ENCODE results near the gene IGFBP4. TPM values are rescaled to one million over a fixed set of nuclear protein-coding genes. Genes with fewer than 3 reads are reported as not detected.

Gene IGFBP4
- total and polyA plus RNA-seq, 2 of the 13 experiments (the other 11 are each of a cell fraction or from before 2014, with no cell fraction given), result 4.1 to 49.0 TPM

DNA sequence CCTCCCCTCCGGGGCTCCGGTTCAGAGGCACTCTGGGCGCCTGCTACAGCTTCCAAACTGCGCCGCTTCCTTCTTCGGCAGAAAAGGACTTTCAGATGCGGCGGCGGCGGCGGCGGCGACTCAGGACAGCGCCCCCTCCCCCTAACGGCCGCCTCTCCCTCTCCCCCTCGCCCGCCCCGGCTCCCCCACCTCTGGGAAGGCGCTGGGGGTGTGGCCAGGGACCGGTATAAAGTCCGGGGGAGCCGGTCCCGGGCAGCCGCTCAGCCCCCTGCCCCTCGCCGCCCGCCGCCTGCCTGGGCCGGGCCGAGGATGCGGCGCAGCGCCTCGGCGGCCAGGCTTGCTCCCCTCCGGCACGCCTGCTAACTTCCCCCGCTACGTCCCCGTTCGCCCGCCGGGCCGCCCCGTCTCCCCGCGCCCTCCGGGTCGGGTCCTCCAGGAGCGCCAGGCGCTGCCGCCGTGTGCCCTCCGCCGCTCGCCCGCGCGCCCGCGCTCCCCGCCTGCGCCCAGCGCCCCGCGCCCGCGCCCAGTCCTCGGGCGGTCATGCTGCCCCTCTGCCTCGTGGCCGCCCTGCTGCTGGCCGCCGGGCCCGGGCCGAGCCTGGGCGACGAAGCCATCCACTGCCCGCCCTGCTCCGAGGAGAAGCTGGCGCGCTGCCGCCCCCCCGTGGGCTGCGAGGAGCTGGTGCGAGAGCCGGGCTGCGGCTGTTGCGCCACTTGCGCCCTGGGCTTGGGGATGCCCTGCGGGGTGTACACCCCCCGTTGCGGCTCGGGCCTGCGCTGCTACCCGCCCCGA is at the start of gene IGFBP4 (continued):
- no peak for TF ChIP-seq CENPX (CRISPR knock-in tag; IDR thresholded peaks at IDR 0.05)
- TF ChIP-seq, protein P1, sequence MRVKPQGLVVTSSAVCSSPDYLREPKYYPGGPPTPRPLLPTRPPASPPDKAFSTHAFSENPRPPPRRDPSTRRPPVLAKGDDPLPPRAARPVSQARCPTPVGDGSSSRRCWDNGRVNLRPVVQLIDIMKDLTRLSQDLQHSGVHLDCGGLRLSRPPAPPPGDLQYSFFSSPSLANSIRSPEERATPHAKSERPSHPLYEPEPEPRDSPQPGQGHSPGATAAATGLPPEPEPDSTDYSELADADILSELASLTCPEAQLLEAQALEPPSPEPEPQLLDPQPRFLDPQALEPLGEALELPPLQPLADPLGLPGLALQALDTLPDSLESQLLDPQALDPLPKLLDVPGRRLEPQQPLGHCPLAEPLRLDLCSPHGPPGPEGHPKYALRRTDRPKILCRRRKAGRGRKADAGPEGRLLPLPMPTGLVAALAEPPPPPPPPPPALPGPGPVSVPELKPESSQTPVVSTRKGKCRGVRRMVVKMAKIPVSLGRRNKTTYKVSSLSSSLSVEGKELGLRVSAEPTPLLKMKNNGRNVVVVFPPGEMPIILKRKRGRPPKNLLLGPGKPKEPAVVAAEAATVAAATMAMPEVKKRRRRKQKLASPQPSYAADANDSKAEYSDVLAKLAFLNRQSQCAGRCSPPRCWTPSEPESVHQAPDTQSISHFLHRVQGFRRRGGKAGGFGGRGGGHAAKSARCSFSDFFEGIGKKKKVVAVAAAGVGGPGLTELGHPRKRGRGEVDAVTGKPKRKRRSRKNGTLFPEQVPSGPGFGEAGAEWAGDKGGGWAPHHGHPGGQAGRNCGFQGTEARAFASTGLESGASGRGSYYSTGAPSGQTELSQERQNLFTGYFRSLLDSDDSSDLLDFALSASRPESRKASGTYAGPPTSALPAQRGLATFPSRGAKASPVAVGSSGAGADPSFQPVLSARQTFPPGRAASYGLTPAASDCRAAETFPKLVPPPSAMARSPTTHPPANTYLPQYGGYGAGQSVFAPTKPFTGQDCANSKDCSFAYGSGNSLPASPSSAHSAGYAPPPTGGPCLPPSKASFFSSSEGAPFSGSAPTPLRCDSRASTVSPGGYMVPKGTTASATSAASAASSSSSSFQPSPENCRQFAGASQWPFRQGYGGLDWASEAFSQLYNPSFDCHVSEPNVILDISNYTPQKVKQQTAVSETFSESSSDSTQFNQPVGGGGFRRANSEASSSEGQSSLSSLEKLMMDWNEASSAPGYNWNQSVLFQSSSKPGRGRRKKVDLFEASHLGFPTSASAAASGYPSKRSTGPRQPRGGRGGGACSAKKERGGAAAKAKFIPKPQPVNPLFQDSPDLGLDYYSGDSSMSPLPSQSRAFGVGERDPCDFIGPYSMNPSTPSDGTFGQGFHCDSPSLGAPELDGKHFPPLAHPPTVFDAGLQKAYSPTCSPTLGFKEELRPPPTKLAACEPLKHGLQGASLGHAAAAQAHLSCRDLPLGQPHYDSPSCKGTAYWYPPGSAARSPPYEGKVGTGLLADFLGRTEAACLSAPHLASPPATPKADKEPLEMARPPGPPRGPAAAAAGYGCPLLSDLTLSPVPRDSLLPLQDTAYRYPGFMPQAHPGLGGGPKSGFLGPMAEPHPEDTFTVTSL (CRISPR knock-in tag; IDR thresholded peaks at IDR 0.05; ENCODE audit: borderline replicate concordance), result no peak; the same call in 1 of the 2 replicates
- no peak for TF ChIP-seq ZNF720 (CRISPR knock-in tag; IDR thresholded peaks at IDR 0.05)
- TF ChIP-seq, protein P2, sequence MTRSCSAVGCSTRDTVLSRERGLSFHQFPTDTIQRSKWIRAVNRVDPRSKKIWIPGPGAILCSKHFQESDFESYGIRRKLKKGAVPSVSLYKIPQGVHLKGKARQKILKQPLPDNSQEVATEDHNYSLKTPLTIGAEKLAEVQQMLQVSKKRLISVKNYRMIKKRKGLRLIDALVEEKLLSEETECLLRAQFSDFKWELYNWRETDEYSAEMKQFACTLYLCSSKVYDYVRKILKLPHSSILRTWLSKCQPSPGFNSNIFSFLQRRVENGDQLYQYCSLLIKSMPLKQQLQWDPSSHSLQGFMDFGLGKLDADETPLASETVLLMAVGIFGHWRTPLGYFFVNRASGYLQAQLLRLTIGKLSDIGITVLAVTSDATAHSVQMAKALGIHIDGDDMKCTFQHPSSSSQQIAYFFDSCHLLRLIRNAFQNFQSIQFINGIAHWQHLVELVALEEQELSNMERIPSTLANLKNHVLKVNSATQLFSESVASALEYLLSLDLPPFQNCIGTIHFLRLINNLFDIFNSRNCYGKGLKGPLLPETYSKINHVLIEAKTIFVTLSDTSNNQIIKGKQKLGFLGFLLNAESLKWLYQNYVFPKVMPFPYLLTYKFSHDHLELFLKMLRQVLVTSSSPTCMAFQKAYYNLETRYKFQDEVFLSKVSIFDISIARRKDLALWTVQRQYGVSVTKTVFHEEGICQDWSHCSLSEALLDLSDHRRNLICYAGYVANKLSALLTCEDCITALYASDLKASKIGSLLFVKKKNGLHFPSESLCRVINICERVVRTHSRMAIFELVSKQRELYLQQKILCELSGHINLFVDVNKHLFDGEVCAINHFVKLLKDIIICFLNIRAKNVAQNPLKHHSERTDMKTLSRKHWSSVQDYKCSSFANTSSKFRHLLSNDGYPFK (CRISPR knock-in tag; IDR thresholded peaks at IDR 0.05; ENCODE audit: borderline replicate concordance), result no peak
- peak; percentile 77; the same call in 1 of the 2 replicates for TF ChIP-seq ZNF556 (CRISPR knock-in tag; IDR thresholded peaks at IDR 0.05; ENCODE audit: borderline replicate concordance)
- TF ChIP-seq, protein P3, sequence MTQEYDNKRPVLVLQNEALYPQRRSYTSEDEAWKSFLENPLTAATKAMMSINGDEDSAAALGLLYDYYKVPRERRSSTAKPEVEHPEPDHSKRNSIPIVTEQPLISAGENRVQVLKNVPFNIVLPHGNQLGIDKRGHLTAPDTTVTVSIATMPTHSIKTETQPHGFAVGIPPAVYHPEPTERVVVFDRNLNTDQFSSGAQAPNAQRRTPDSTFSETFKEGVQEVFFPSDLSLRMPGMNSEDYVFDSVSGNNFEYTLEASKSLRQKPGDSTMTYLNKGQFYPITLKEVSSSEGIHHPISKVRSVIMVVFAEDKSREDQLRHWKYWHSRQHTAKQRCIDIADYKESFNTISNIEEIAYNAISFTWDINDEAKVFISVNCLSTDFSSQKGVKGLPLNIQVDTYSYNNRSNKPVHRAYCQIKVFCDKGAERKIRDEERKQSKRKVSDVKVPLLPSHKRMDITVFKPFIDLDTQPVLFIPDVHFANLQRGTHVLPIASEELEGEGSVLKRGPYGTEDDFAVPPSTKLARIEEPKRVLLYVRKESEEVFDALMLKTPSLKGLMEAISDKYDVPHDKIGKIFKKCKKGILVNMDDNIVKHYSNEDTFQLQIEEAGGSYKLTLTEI (CRISPR knock-in tag; conservative IDR thresholded peaks at IDR 0.05), result no peak; the same call in 1 of the 2 replicates
- TF ChIP-seq, protein P4, sequence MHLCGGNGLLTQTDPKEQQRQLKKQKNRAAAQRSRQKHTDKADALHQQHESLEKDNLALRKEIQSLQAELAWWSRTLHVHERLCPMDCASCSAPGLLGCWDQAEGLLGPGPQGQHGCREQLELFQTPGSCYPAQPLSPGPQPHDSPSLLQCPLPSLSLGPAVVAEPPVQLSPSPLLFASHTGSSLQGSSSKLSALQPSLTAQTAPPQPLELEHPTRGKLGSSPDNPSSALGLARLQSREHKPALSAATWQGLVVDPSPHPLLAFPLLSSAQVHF (CRISPR knock-in tag; IDR thresholded peaks at IDR 0.05), result peak; percentile 88
- no peak for TF ChIP-seq ZFP41 (CRISPR knock-in tag; IDR thresholded peaks at IDR 0.05; ENCODE audit: borderline replicate concordance)
- TF ChIP-seq PRPF4 (IDR thresholded peaks at IDR 0.05; ENCODE audit: low read depth, low read length, poor library complexity, severe bottlenecking), result no peak
- TF ChIP-seq MAFG (CRISPR knock-in tag; IDR thresholded peaks at IDR 0.05), result no peak
- 0 out of 2 replicates have a peak, but pooled peaks have one; percentile 25 for TF ChIP-seq GZF1 (CRISPR knock-in tag; IDR thresholded peaks at IDR 0.05)
- TF ChIP-seq ZNF674 (CRISPR knock-in tag; IDR thresholded peaks at IDR 0.05; ENCODE audit: low read depth), result no peak
- no peak for TF ChIP-seq TCF12 (IDR thresholded peaks at IDR 0.05)
- no peak for TF ChIP-seq TCF12 (CRISPR knock-in tag; IDR thresholded peaks at IDR 0.05)
- TF ChIP-seq, protein P5, sequence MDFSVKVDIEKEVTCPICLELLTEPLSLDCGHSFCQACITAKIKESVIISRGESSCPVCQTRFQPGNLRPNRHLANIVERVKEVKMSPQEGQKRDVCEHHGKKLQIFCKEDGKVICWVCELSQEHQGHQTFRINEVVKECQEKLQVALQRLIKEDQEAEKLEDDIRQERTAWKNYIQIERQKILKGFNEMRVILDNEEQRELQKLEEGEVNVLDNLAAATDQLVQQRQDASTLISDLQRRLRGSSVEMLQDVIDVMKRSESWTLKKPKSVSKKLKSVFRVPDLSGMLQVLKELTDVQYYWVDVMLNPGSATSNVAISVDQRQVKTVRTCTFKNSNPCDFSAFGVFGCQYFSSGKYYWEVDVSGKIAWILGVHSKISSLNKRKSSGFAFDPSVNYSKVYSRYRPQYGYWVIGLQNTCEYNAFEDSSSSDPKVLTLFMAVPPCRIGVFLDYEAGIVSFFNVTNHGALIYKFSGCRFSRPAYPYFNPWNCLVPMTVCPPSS (IDR thresholded peaks at IDR 0.05), result no peak

All from HepG2 (cell line).